ENCODE measurements around the gene MACROD2. TPM values are rescaled to one million over a fixed set of nuclear protein-coding genes. Genes with fewer than 3 reads are reported as not detected.

MACROD2 gene
- polyA plus RNA-seq, 1 donor (not counting 4 experiments of a cell fraction or from before 2014, with no cell fraction given) = 0.71 TPM

DNA sequence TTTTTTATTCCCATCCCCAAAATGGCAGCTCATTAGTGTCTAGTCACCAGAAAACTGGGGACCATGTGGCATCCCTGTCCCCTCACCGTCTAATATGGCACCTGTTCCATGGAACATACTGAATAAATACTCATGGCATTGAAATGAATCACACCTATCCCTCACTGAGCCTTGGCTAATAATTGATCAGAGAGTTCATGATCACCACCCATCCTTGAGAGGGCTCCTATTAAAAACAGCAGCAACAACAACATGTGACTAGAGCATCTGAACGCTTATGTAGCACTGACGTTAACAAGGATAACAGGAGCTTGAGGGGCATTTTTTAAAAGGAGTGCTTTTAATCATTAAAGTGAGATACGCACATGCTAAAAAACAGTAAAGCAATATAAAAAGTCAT, 1453.7 kb downstream of the MACROD2 start:
- H3K27ac ChIP-seq (ENCODE audit: control insufficient read depth, insufficient read depth, low read length) = no peak overlapping the region
- no peak overlapping the region for H3K4me2 ChIP-seq (ENCODE audit: control insufficient read depth, extremely low read depth, insufficient read depth, low read depth, low read length)
- H3K36me3 ChIP-seq (ENCODE audit: control insufficient read depth in 2 of 2, extremely low read depth in 1 of 2, insufficient read depth in 2 of 2, low read length in 2 of 2) = no peaks in the 10 kb centered on the region
- FAIRE-seq (no peak), DNase-seq (ENCODE audit: low read depth, low spot score) (no peak)
- H3K9me1 ChIP-seq (ENCODE audit: control insufficient read depth, extremely low read depth, insufficient read depth, low read length) = no peaks in the 10 kb centered on the region
- TF ChIP-seq, protein P1, sequence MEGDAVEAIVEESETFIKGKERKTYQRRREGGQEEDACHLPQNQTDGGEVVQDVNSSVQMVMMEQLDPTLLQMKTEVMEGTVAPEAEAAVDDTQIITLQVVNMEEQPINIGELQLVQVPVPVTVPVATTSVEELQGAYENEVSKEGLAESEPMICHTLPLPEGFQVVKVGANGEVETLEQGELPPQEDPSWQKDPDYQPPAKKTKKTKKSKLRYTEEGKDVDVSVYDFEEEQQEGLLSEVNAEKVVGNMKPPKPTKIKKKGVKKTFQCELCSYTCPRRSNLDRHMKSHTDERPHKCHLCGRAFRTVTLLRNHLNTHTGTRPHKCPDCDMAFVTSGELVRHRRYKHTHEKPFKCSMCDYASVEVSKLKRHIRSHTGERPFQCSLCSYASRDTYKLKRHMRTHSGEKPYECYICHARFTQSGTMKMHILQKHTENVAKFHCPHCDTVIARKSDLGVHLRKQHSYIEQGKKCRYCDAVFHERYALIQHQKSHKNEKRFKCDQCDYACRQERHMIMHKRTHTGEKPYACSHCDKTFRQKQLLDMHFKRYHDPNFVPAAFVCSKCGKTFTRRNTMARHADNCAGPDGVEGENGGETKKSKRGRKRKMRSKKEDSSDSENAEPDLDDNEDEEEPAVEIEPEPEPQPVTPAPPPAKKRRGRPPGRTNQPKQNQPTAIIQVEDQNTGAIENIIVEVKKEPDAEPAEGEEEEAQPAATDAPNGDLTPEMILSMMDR (optimal IDR thresholded peaks at IDR 0.05 in 1 of 3, IDR thresholded peaks at IDR 0.05 in 1 of 3, conservative IDR thresholded peaks at IDR 0.05 in 1 of 3; ENCODE audit: extremely low read depth in 1 of 3, insufficient read depth in 2 of 3, low read length in 3 of 3) = no peak
- TF ChIP-seq EZH2 (IDR thresholded peaks at IDR 0.05; ENCODE audit: low read length) = no peak
- H3K4me3 ChIP-seq (ENCODE audit: control insufficient read depth in 2 of 3, extremely low read depth in 1 of 3, insufficient read depth in 2 of 3, low read depth in 1 of 3, low read length in 3 of 3) = no peak overlapping the region
- no peaks in the 10 kb centered on the region for H4K20me1 ChIP-seq (ENCODE audit: control insufficient read depth, extremely low read depth, insufficient read depth, low read length)
- H3K27me3 ChIP-seq (ENCODE audit: control insufficient read depth, extremely low read depth, insufficient read depth, low read length) = no peaks in the 10 kb centered on the region
- dilution Hi-C loops (cut with MboI; ENCODE audit: extremely low pct_ligation_motif_present, low sequenced_read_pairs) = no loop called here
- H3K79me2 ChIP-seq (ENCODE audit: control insufficient read depth, insufficient read depth, low read length) = no peaks in the 10 kb centered on the region
- H3K4me1 ChIP-seq (ENCODE audit: control insufficient read depth, extremely low read depth, insufficient read depth, low read length) = peaks cover 4% of the 10 kb centered on the region
- no peak overlapping the region for H2AFZ ChIP-seq (ENCODE audit: control insufficient read depth, low read length)
- H3K9ac ChIP-seq (ENCODE audit: control insufficient read depth, extremely low read depth, insufficient read depth, low read length) = no peak overlapping the region
- no peaks in the 10 kb centered on the region for H3K9me3 ChIP-seq (ENCODE audit: control insufficient read depth, low read depth, low read length)

DNA sequence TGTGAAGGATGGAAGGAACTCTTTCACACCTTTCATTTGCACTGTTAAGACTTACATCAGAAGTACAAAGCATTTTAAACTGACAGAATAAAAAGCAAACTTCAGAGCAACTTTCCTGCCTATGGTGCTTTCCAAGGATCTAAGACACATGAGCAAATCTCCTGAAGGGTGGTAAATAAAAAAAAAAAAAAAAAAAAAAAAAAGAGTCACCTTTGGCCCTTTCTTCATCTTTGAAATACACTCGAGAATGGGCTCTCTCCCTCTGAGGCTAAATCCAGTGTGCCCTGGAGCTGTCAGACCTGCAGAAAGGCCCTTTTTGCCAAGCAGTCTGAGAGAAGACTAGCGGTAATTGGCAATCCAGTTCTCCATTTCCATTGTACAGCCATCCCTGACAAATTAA, 1455.9 kb downstream of the MACROD2 start:
- dilution Hi-C loops (cut with MboI; ENCODE audit: extremely low pct_ligation_motif_present, low sequenced_read_pairs) = no loop called here
- Histone ChIP-seq H3K4me3 (ENCODE audit: control insufficient read depth in 2 of 3, extremely low read depth in 1 of 3, insufficient read depth in 2 of 3, low read depth in 1 of 3, low read length in 3 of 3) (no peak overlapping the region), H3K27ac (ENCODE audit: control insufficient read depth, insufficient read depth, low read length) (no peak overlapping the region), H3K4me2 (ENCODE audit: control insufficient read depth, extremely low read depth, insufficient read depth, low read depth, low read length) (no peak overlapping the region), H3K9me3 (ENCODE audit: control insufficient read depth, low read depth, low read length) (no peaks in the 10 kb centered on the region), H2AFZ (ENCODE audit: control insufficient read depth, low read length) (no peak overlapping the region), H3K9ac (ENCODE audit: control insufficient read depth, extremely low read depth, insufficient read depth, low read length) (no peak overlapping the region), H3K79me2 (ENCODE audit: control insufficient read depth, insufficient read depth, low read length) (no peaks in the 10 kb centered on the region), H3K9me1 (ENCODE audit: control insufficient read depth, extremely low read depth, insufficient read depth, low read length) (no peaks in the 10 kb centered on the region), H3K36me3 (ENCODE audit: control insufficient read depth in 2 of 2, extremely low read depth in 1 of 2, insufficient read depth in 2 of 2, low read length in 2 of 2) (no peaks in the 10 kb centered on the region), H3K27me3 (ENCODE audit: control insufficient read depth, extremely low read depth, insufficient read depth, low read length) (no peaks in the 10 kb centered on the region), H4K20me1 (ENCODE audit: control insufficient read depth, extremely low read depth, insufficient read depth, low read length) (no peaks in the 10 kb centered on the region), H3K4me1 (ENCODE audit: control insufficient read depth, extremely low read depth, insufficient read depth, low read length) (peaks cover 4% of the 10 kb centered on the region)
- no peak for FAIRE-seq
- DNase-seq (ENCODE audit: low read depth, low spot score) = no peak
- TF ChIP-seq, protein P1 (optimal IDR thresholded peaks at IDR 0.05 in 1 of 3, IDR thresholded peaks at IDR 0.05 in 1 of 3, conservative IDR thresholded peaks at IDR 0.05 in 1 of 3; ENCODE audit: extremely low read depth in 1 of 3, insufficient read depth in 2 of 3, low read length in 3 of 3) = no peak
- no peak for TF ChIP-seq EZH2 (IDR thresholded peaks at IDR 0.05; ENCODE audit: low read length)
